Sigmoid colon (tissue), 7 donors: Measurements from ENCODE around the gene RBM5. TPM values are rescaled to one million over a fixed set of nuclear protein-coding genes. Genes with fewer than 3 reads are reported as not detected.

Experiments
- DNase-seq: peaks from one replicate; pipeline ENCODE4 v3.0.0-alpha.2; 2019
- H3K27ac ChIP-seq, 4 donors: fragments of 200-600 bp; sonication (generic); one replicate each; pipeline ENCODE4 v1.5.1; 2016 to 2019; ENCODE audit warnings: mild to moderate bottlenecking in 1 of 4
- H3K27me3 ChIP-seq, 3 donors: fragments of 200-600 bp; sonication (generic); one replicate each; pipeline ENCODE4 v1.5.1; 2019; ENCODE audit warnings: mild to moderate bottlenecking in 1 of 3
- H3K36me3 ChIP-seq, 4 donors: fragments of 200-600 bp; sonication (generic); one replicate each; pipeline ENCODE4 v1.5.1; 2016 to 2019
- H3K4me1 ChIP-seq, 4 donors: fragments of 200-600 bp; sonication (generic); one replicate each; pipeline ENCODE4 v1.5.1; 2017 to 2019
- H3K4me3 ChIP-seq, 4 donors: fragments of 200-600 bp; sonication (generic); one replicate each; pipeline ENCODE4 v1.5.1; 2017 to 2019; ENCODE audit warnings: mild to moderate bottlenecking in 2 of 4, moderate library complexity in 1 of 4
- H3K9me3 ChIP-seq, 4 donors: fragments of 200-600 bp in 3 of 4; sonication (generic) in 3 of 4; one replicate each; pipeline versions ENCODE4 v1.5.1 to v1.6.1; 2013 to 2019
- CTCF ChIP-seq, 4 experiments: fragments of 450-650 bp in 3 of 4; fragments of 200-600 bp in 1 of 4; IDR thresholded peaks; one replicate each; pipeline ENCODE4 v1.5.1; 2016 to 2019; ENCODE audit warnings: antibody characterized with exemption in 4 of 4, mild to moderate bottlenecking in 3 of 4, moderate library complexity in 2 of 4
- EP300 ChIP-seq, 4 donors: sonication (generic); formaldehyde crosslinking; IDR thresholded peaks; one replicate each; pipeline ENCODE4 v1.6.1; 2017; ENCODE audit warnings: antibody characterized with exemption in 4 of 4
- POLR2A ChIP-seq, 2 donors: fragments of 450-650 bp; IDR thresholded peaks; one replicate each; pipeline ENCODE4 v1.6.1; 2016; ENCODE audit warnings: antibody characterized with exemption in 2 of 2, mild to moderate bottlenecking in 2 of 2, moderate library complexity in 2 of 2
- POLR2AphosphoS5 ChIP-seq, 4 donors: sonication (generic); formaldehyde crosslinking; IDR thresholded peaks; one replicate each; pipeline ENCODE4 v1.6.1; 2017; ENCODE audit warnings: antibody characterized with exemption in 4 of 4
- WGBS, 2 donors: extraction: QIAGEN DNeasy Blood & Tissue Kit; methylation state at CpG; one replicate each; pipeline ENCODE4 v1.1.7; 2013; 5-methylcytosine and 5-hydroxymethylcytosine counted together
- intact Hi-C: fragments of 100-400 bp; cut with DNase I; formaldehyde crosslinking; loops from one replicate; pipeline ENCODE4 v1.15.1; 2023
- polyA plus RNA-seq, 3 donors: library from polyadenylated mRNA; stranded (reverse); fragments of 200-250 nt; gene quantifications; one replicate each; pipeline ENCODE4 v1.2.3, GENCODE V29; 2013
- total RNA-seq, 4 donors: library from RNA; depleted of rRNA; stranded (reverse); fragments of >200 nt; gene quantifications; one replicate each; pipeline ENCODE4 v1.1.0, GENCODE V29; 2016
- donor health status: healthy with polysubstance abuse.
- donor health status: Bipolar disorder and iron deficiency.
- donor health status: healthy.

RBM5 gene
- total and polyA plus RNA-seq, 7 donors, result 19.4 to 294 (median 149) TPM

GRCh38 chr3:50127251-50127691 is 38.6 kb downstream of the RBM5 start:
- Histone ChIP-seq H3K4me3 (no peak overlapping the region), H3K36me3 (no peaks in the 10 kb centered on the region), H3K27ac (no peak overlapping the region), H3K9me3 (no peaks in the 10 kb centered on the region), H3K4me1 (peaks cover 0 to 37% (median 33%) of the 10 kb centered on the region in 4 donors), H3K27me3 (no peaks in the 10 kb centered on the region)
- intact Hi-C loops, result no loop called here
- no peak for DNase-seq
- 85 to 86% methylated on average over 8 of the region's 8 CpGs for WGBS, 2 donors
- TF ChIP-seq EP300 (IDR thresholded peaks at IDR 0.05), result no peak
- no peak for TF ChIP-seq POLR2AphosphoS5 (IDR thresholded peaks at IDR 0.05)
- no peak for TF ChIP-seq CTCF (IDR thresholded peaks at IDR 0.05)
- TF ChIP-seq POLR2A (IDR thresholded peaks at IDR 0.05), result no peak

- Histone ChIP-seq H3K9me3 (no peaks in the 10 kb centered on the region), H3K4me3 (no peak overlapping the region), H3K36me3 (no peaks in the 10 kb centered on the region), H3K27me3 (no peaks in the 10 kb centered on the region), H3K27ac (no peak overlapping the region), H3K4me1 (peaks cover 0 to 37% (median 33%) of the 10 kb centered on the region in 4 donors)
- WGBS, 2 donors, result 82 to 83% methylated on average over 4 of the region's 4 CpGs
- intact Hi-C loops, result no loop called here
- TF ChIP-seq CTCF (IDR thresholded peaks at IDR 0.05), result no peak
- no peak for TF ChIP-seq EP300 (IDR thresholded peaks at IDR 0.05)
- no peak for TF ChIP-seq POLR2A (IDR thresholded peaks at IDR 0.05)
- TF ChIP-seq POLR2AphosphoS5 (IDR thresholded peaks at IDR 0.05), result no peak
- DNase-seq, result no peak
Observed at GRCh38 chr3:50128001-50128400, 39.3 kb downstream of the RBM5 start.

GRCh38 chr3:50130436-50130835 is 41.7 kb downstream of the RBM5 start:
- peaks cover 0 to 19% (median 17%) of the 10 kb centered on the region in 4 donors for H3K4me1 ChIP-seq
- WGBS, 2 donors, result 96 to 99% methylated on average over 2 of the region's 2 CpGs
- no peak for DNase-seq
- no peaks in the 10 kb centered on the region for H3K36me3 ChIP-seq
- no peak overlapping the region for H3K27ac ChIP-seq
- H3K4me3 ChIP-seq, result no peak overlapping the region
- no peak for TF ChIP-seq EP300 (IDR thresholded peaks at IDR 0.05)
- no peak for TF ChIP-seq CTCF (IDR thresholded peaks at IDR 0.05)
- no peak for TF ChIP-seq POLR2A (IDR thresholded peaks at IDR 0.05)
- no peak for TF ChIP-seq POLR2AphosphoS5 (IDR thresholded peaks at IDR 0.05)
- H3K27me3 ChIP-seq, result no peaks in the 10 kb centered on the region
- H3K9me3 ChIP-seq, result no peaks in the 10 kb centered on the region
- intact Hi-C loops, result no loop called here

GRCh38 chr3:50132421-50133282 is 43.9 kb downstream of the RBM5 start:
- intact Hi-C loops, result no loop called here
- TF ChIP-seq EP300 (IDR thresholded peaks at IDR 0.05) (no peak), CTCF (IDR thresholded peaks at IDR 0.05) (no peak), POLR2A (IDR thresholded peaks at IDR 0.05) (no peak), POLR2AphosphoS5 (IDR thresholded peaks at IDR 0.05) (no peak)
- H3K27ac ChIP-seq, result no peak overlapping the region
- DNase-seq, result no peak
- H3K36me3 ChIP-seq, result no peaks in the 10 kb centered on the region
- H3K9me3 ChIP-seq, result no peaks in the 10 kb centered on the region
- 71 to 80% methylated on average over 6 of the region's 6 CpGs for WGBS, 2 donors
- no peaks in the 10 kb centered on the region for H3K4me1 ChIP-seq
- no peaks in the 10 kb centered on the region for H3K27me3 ChIP-seq
- H3K4me3 ChIP-seq, result no peak overlapping the region
